ENCODE measurements around the gene PTEN. TPM values are rescaled to one million over a fixed set of nuclear protein-coding genes. Genes with fewer than 3 reads are reported as not detected.
A peak's percentile ranks its signal among the peaks of the same experiment; 100 is the strongest.

PTEN gene
- total and polyA plus RNA-seq, 8 donors: 97.1 to 140 (median 121) TPM

DNA sequence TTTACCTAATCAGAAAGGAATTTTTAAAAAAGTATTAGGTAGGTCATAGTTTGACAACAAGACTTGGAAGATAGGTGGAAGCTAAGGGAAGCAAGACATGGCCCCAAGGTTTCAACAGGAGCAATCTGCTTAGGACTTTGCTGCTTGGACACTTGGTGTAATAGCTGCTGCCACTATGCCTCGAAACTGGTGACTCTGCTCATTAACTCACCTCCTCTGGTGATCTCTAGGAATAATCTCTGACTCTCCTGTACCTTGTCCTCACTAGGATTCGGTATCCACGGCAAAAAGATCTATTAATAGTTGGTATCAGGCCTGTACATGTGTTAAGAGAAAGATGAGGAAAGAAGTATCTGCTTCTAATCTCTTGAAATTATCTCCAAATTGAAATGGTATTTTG is 53.1 kb downstream of the PTEN start:
- peaks cover 0 to 9% of the 10 kb centered on the region in 2 donors for H3K9me3 ChIP-seq
- H3K27me3 ChIP-seq: no peaks in the 10 kb centered on the region
- DNase-seq: no peak
- peak overlapping the region in 1 of 2 donors; percentile 38 for H3K27ac ChIP-seq
- no peak for ATAC-seq
- peaks cover 20 to 50% of the 10 kb centered on the region in 2 donors for H3K4me1 ChIP-seq
- H3K4me3 ChIP-seq: no peak overlapping the region
- intact Hi-C loops (cut with DNase I): no loop called here
- H3K36me3 ChIP-seq: peaks cover 0 to 8% of the 10 kb centered on the region in 2 donors
- TF ChIP-seq, protein P1, sequence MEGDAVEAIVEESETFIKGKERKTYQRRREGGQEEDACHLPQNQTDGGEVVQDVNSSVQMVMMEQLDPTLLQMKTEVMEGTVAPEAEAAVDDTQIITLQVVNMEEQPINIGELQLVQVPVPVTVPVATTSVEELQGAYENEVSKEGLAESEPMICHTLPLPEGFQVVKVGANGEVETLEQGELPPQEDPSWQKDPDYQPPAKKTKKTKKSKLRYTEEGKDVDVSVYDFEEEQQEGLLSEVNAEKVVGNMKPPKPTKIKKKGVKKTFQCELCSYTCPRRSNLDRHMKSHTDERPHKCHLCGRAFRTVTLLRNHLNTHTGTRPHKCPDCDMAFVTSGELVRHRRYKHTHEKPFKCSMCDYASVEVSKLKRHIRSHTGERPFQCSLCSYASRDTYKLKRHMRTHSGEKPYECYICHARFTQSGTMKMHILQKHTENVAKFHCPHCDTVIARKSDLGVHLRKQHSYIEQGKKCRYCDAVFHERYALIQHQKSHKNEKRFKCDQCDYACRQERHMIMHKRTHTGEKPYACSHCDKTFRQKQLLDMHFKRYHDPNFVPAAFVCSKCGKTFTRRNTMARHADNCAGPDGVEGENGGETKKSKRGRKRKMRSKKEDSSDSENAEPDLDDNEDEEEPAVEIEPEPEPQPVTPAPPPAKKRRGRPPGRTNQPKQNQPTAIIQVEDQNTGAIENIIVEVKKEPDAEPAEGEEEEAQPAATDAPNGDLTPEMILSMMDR (IDR thresholded peaks at IDR 0.05): no peak

DNA sequence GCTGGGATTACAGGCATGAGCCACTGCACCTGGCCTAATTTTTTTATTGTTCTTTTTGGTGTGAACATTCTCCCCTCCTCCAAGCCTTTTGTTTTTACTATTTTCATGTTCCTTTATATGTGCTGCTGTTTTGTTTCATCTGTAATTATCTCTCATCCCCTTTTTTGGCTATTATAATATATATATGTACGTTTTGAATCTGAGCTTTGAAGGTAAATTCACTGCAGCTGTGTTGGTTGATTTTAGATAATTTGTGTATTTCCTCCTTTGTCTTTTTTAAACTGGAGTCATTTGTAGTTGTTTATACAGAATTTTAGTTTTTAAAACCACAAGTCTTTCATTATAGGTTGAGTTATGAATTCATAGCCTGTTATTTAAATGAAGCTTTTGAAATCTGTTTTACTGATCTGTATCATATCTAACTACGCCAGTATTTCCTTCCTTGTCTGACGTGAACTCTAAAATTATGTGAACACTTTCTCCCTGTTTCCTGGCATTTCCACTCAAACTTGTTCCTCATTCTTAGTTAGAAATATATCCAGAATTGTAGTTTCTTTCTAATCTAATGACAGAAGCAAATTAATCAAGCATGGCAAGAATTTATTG is 54.9 kb downstream of the PTEN start:
- ATAC-seq: no peak
- peak overlapping the region in 1 of 2 donors; percentile 42 for H3K27ac ChIP-seq
- intact Hi-C loops (cut with DNase I): no loop called here
- H3K9me3 ChIP-seq: peaks cover 0 to 3% of the 10 kb centered on the region in 2 donors
- no peak for DNase-seq
- peaks cover 0 to 4% of the 10 kb centered on the region in 2 donors for H3K36me3 ChIP-seq
- no peaks in the 10 kb centered on the region for H3K27me3 ChIP-seq
- H3K4me3 ChIP-seq: no peak overlapping the region
- H3K4me1 ChIP-seq: peaks cover 27 to 61% of the 10 kb centered on the region in 2 donors
- TF ChIP-seq, protein P1 (IDR thresholded peaks at IDR 0.05): no peak

DNA sequence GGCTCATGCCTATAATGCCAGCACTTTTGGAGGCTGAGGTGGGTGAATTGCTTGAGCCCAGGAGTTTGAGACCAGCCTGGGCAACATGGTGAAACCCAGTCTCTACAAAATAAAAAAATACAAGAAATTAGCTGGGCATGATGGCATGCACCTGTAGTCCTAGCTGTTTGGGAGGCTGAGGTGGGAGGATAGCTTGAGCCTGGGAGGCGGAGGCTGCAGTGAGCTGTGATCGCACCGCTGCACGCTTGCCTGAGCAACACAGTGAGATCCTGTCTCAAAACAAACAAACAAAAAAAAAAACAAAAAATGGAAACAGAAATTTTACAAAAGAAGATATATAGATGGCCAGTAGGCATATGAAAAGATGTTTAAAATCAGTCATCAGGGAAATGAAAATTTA is 57.1 kb downstream of the PTEN start:
- no peak overlapping the region for H3K4me3 ChIP-seq
- TF ChIP-seq, protein P1 (IDR thresholded peaks at IDR 0.05): no peak
- H3K27ac ChIP-seq: no peak overlapping the region
- no peak for DNase-seq
- peaks cover 30 to 70% of the 10 kb centered on the region in 2 donors for H3K4me1 ChIP-seq
- ATAC-seq: no peak
- H3K27me3 ChIP-seq: no peaks in the 10 kb centered on the region
- intact Hi-C loops (cut with DNase I): no loop called here
- no peaks in the 10 kb centered on the region for H3K9me3 ChIP-seq
- no peaks in the 10 kb centered on the region for H3K36me3 ChIP-seq

DNA sequence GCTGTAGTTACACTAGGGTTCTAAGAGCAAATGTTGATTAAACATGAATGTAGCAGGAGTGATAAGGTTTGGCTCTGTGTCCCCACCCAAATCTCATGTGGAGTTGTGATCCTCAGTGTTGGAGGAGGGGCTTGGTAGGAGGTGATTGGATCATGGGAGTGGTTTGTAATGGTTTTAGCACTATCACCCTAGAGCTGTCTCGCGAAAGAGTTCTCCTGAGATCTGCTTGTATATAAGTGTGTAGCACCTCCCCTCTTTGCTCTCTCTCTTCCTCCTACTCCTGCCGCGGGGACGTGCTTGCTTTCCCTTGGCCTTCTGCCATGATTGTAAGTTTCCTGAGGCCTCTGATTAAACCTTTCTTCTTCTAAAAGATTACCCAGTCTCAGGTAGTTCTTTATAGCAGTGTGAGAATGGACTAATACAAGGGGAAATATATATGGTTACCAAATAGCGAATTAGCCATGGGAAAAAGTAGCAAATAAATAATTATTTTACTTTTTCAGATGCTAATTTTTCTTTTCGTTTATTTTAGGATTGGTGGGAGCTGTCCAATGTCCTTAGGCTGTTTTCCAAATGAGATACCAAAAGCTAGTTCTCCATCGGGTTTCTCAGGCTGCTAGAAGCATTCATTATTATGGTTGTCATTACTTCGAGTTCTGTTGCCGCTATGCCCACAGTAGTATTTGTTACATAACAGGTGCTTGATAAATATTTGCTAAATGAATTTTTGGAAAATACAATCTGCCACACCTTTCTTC is 58.7 kb downstream of the PTEN start:
- Histone ChIP-seq H3K27ac (peak overlapping the region in 1 of 2 donors; percentile 6), H3K4me3 (no peak overlapping the region), H3K9me3 (no peaks in the 10 kb centered on the region), H3K27me3 (no peaks in the 10 kb centered on the region), H3K36me3 (no peaks in the 10 kb centered on the region), H3K4me1 (peaks cover 21 to 70% of the 10 kb centered on the region in 2 donors)
- intact Hi-C loops (cut with DNase I): no loop called here
- DNase-seq (no peak), ATAC-seq (no peak)
- TF ChIP-seq, protein P1 (IDR thresholded peaks at IDR 0.05): no peak

DNA sequence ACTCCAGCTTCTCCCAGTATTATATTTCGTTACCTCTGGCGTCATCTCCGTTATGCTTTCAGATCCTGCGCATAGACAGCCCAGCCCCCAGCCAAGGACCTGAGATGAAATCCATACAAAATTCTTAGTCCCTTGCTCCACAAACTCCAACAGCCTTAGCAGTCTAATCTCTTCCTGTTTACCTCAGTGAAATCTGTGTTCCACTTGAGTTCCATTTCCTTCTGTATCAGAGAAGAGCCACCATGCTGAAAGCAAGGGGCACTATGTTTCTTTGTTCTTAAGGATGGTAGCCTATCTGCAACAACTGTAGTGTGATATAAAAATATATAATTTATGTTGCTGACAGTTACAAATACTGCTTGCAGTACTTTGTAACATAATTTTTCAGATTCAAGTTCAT is 59.8 kb downstream of the PTEN start:
- Histone ChIP-seq H3K36me3 (no peaks in the 10 kb centered on the region), H3K4me1 (peaks cover 21 to 65% of the 10 kb centered on the region in 2 donors)
- intact Hi-C loops (cut with DNase I): no loop called here

More for the DNA sequence above, 59.8 kb downstream of the PTEN start:
- DNase-seq: no peak
- TF ChIP-seq, protein P1 (IDR thresholded peaks at IDR 0.05): no peak
- Histone ChIP-seq H3K27me3 (no peaks in the 10 kb centered on the region), H3K27ac (peak overlapping the region in 1 of 2 donors; percentile 6), H3K9me3 (no peaks in the 10 kb centered on the region), H3K4me3 (no peak overlapping the region)
- no peak for ATAC-seq
